OCI-LY3 (cell line): ENCODE measurements around the gene ERC1.

Source experiments
- EZH2phosphoT487 ChIP-seq: fragments of 200-600 bp; shearing (Covaris generic); IDR thresholded peaks from 2 replicates; pipeline ENCODE4 v1.6.1; 2018; ENCODE audit warnings: antibody characterized with exemption, mixed run types, low read depth
- TF ChIP-seq, protein P1 (sequence below): fragments of 200-600, 300-600 bp; sonication (generic); IDR thresholded peaks from 2 replicates; pipeline ENCODE4 v1.5.1; 2014; ENCODE audit warnings: antibody characterized with exemption, low read length, low read depth

DNA sequence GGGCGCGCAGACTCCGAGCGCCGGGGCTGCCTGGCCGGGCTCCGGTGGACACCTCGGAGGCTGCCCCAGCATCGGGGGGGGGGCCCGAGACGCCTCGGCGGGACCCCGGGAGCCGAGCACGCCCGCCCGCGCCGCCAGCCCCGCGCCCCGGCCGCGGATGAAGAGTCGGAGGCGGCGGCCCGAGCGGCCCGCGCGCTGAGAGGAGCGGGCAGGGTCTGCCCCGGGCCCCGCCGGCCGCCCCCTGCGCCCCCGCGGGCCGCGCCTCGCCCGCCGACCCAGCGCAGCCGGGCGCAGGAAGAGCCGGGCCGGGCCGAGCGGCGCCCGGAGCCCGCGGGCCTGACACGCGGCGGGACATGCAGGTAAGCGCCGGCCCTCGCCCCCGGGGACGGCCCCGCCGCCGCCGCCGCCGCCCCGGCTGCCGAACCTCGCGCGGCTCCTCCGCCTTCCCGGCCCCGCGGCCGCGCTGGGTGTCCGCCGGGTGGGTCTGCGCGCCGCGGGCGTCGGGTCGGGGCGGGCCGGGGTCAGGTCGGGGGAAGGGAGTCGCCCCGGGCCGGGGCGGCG lies 539.6 kb downstream of the ERC1 start:
- TF ChIP-seq, protein P1, sequence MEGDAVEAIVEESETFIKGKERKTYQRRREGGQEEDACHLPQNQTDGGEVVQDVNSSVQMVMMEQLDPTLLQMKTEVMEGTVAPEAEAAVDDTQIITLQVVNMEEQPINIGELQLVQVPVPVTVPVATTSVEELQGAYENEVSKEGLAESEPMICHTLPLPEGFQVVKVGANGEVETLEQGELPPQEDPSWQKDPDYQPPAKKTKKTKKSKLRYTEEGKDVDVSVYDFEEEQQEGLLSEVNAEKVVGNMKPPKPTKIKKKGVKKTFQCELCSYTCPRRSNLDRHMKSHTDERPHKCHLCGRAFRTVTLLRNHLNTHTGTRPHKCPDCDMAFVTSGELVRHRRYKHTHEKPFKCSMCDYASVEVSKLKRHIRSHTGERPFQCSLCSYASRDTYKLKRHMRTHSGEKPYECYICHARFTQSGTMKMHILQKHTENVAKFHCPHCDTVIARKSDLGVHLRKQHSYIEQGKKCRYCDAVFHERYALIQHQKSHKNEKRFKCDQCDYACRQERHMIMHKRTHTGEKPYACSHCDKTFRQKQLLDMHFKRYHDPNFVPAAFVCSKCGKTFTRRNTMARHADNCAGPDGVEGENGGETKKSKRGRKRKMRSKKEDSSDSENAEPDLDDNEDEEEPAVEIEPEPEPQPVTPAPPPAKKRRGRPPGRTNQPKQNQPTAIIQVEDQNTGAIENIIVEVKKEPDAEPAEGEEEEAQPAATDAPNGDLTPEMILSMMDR = no peak
- TF ChIP-seq EZH2phosphoT487 = no peak
